Heart left ventricle (tissue), 13 donors: ENCODE data around the gene SLC35C1.

Source experiments
- CTCF ChIP-seq, 12 donors: fragments of 200-600 bp; sonication (generic) in 4 of 12; IDR thresholded peaks; one replicate each; pipeline versions ENCODE4 v1.5.0 to v1.8.0; 2018 to 2022; ENCODE audit warnings: antibody characterized with exemption in 12 of 12, mild to moderate bottlenecking in 5 of 12
- POLR2A ChIP-seq, 2 donors: fragments of 450-650 bp; IDR thresholded peaks; one replicate each; pipeline ENCODE4 v1.6.1; 2017; ENCODE audit warnings: antibody characterized with exemption in 2 of 2, mild to moderate bottlenecking in 2 of 2, moderate library complexity in 2 of 2
- donor health status: ischemic (EF 13 %, LVEDD 7.1; RV severe dilation, severe dysfunction).
- donor health status: DM: no; HTN: yes; CAD: no.
- donor health status: DM: no; HTN: no; CAD: no.
- donor health status: ischemic (EF 25% LVEDD 6.9; RV normal size, moderate dysfunction).
- donor health status: ischemic (EF 25% LVEDD 5.7; RV mildly dilated, moderate dysfunction).
- donor health status: ischemic (EF 35%, LVEDD 5.7; RV mildly dilated, moderate dysfunction).
- donor health status: nonischemic (EF 11% LVEDD 7.7; RV severe dilation, severe dysfunction).
- donor health status: DM: yes; HTN: yes; CAD: no.
- donor health status: PGD.
- donor health status: ischemic (EF 29% LVEDD 5.4; RV normal size, mild dysfunction).
- donor health status: nonischemic (EF 23%, LVEDD 6.1; RV moderate dilation, normal function).

- no peak for TF ChIP-seq CTCF (IDR thresholded peaks at IDR 0.05)
- TF ChIP-seq POLR2A (IDR thresholded peaks at IDR 0.05): no peak
These were observed 36.5 kb upstream of the SLC35C1 start for GRCh38 chr11:45768486-45768885.
